Measurements from ENCODE around the gene PHLDA1. TPM values are rescaled to one million over a fixed set of nuclear protein-coding genes. Genes with fewer than 3 reads are reported as not detected.

The PHLDA1 gene
- total and polyA plus RNA-seq, 9 donors = 3.8 to 37.7 (median 13.1) TPM

GRCh38 chr12:76032043-76032981 is 736 bp upstream of the PHLDA1 start:
- Histone ChIP-seq H3K36me3 (no peaks in the 10 kb centered on the region), H3K4me3 (peak overlapping the region; percentile 56), H3K27ac (peak overlapping the region; percentile 94 to 96), H3K9me3 (no peaks in the 10 kb centered on the region), H3K4me1 (ENCODE audit: insufficient read depth) (peaks cover 5% of the 10 kb centered on the region), H3K27me3 (no peaks in the 10 kb centered on the region)
- WGBS, 3 donors = 1 to 4% (median 3%) methylated on average over 51 to 58 of the region's 58 CpGs
- intact Hi-C loops (cut with DNase I) = loop anchor here in 2 of 4 donors (5.0 to 10.0 kb wide), 3 partner anchors 218 to 520 kb away; partner anchors contain the start of gene KRR1 (in 1 of the 2)
- TF ChIP-seq CTCF (IDR thresholded peaks at IDR 0.05) = no peak
- no peak for TF ChIP-seq POLR2A (IDR thresholded peaks at IDR 0.05)
- TF ChIP-seq EP300 (IDR thresholded peaks at IDR 0.05) = no peak
- DNase-seq = peak; percentile 37 to 78 (median 52)

- WGBS, 3 donors = 0 to 1% (median 0%) methylated on average over 19 to 26 of the region's 26 CpGs
- H3K4me3 ChIP-seq = peak overlapping the region; percentile 56
- no peak for TF ChIP-seq CTCF (IDR thresholded peaks at IDR 0.05)
- TF ChIP-seq EP300 (IDR thresholded peaks at IDR 0.05) = no peak
- no peak for TF ChIP-seq POLR2A (IDR thresholded peaks at IDR 0.05)
- no peaks in the 10 kb centered on the region for H3K27me3 ChIP-seq
- intact Hi-C loops (cut with DNase I) = loop anchor here in 2 of 4 donors (2.0 to 10.0 kb wide), 4 partner anchors 54 to 519 kb away; partner anchors contain the start of genes KRR1 (in 1 of the 2) and NAP1L1 (in 1 of the 2)
- peaks cover 5% of the 10 kb centered on the region for H3K4me1 ChIP-seq (ENCODE audit: insufficient read depth)
- no peak for DNase-seq
- peak overlapping the region; percentile 42 to 94 for H3K27ac ChIP-seq
- H3K36me3 ChIP-seq = no peaks in the 10 kb centered on the region
- no peaks in the 10 kb centered on the region for H3K9me3 ChIP-seq
These were observed 529 bp downstream of the PHLDA1 start for GRCh38 chr12:76031081-76031413.

- DNase-seq = peak; percentile 32 to 57 (median 47)
- intact Hi-C loops (cut with DNase I) = loop anchor here in 2 of 4 donors (2.0 to 10.0 kb wide), 4 partner anchors 54 to 518 kb away; partner anchors contain the start of genes KRR1 (in 1 of the 2) and NAP1L1 (in 1 of the 2)
- Histone ChIP-seq H3K4me1 (ENCODE audit: insufficient read depth) (peaks cover 5% of the 10 kb centered on the region), H3K27ac (peak overlapping the region; percentile 42 to 94), H3K4me3 (peak overlapping the region; percentile 56), H3K36me3 (no peaks in the 10 kb centered on the region), H3K27me3 (no peaks in the 10 kb centered on the region), H3K9me3 (no peaks in the 10 kb centered on the region)
- 0% methylated on average over 36 to 40 of the region's 40 CpGs for WGBS, 3 donors
- TF ChIP-seq POLR2A (IDR thresholded peaks at IDR 0.05) (no peak), EP300 (IDR thresholded peaks at IDR 0.05) (no peak), CTCF (IDR thresholded peaks at IDR 0.05) (no peak)
These were observed 1.1 kb downstream of the PHLDA1 start for GRCh38 chr12:76030341-76031080.

- Histone ChIP-seq H3K27ac (no peak overlapping the region), H3K36me3 (no peaks in the 10 kb centered on the region), H3K4me3 (peak overlapping the region; percentile 56), H3K4me1 (ENCODE audit: insufficient read depth) (peaks cover 5% of the 10 kb centered on the region), H3K27me3 (no peaks in the 10 kb centered on the region), H3K9me3 (no peaks in the 10 kb centered on the region)
- WGBS, 3 donors = 0 to 1% (median 1%) methylated on average over 22 of the region's 22 CpGs
- no peak for TF ChIP-seq POLR2A (IDR thresholded peaks at IDR 0.05)
- no peak for TF ChIP-seq EP300 (IDR thresholded peaks at IDR 0.05)
- no peak for TF ChIP-seq CTCF (IDR thresholded peaks at IDR 0.05)
- intact Hi-C loops (cut with DNase I) = loop anchor here in 2 of 4 donors (2.0 to 10.0 kb wide), 4 partner anchors 55 to 518 kb away; partner anchors contain the start of genes KRR1 (in 1 of the 2) and NAP1L1 (in 1 of the 2)
- DNase-seq = peak in 4 of 5 donors; percentile 28 to 50 (median 39)
These were observed 1.6 kb downstream of the PHLDA1 start for GRCh38 chr12:76029982-76030340.
